HepG2 (cell line): ENCODE data around the gene RPGRIP1. TPM values are rescaled to one million over a fixed set of nuclear protein-coding genes. Genes with fewer than 3 reads are reported as not detected.

Source experiments
- ATAC-seq: fragments of 200-7000 bp; cut with Tn5 transposase; 3 replicates; pipeline ENCODE4 v1.9.1; 2020; ENCODE audit warnings: mild to moderate bottlenecking, moderate library complexity
- BruUV-seq: library from RNA; stranded (reverse); fragments of 400-500 nt; replicated peaks from 2 replicates; lab custom pipeline; 2021; lab: Mats Ljungman, UMichigan
- CTCF ChIA-PET: fragments of 300-600 bp; formaldehyde crosslinking; extraction: SDS; loops from one replicate; lab custom pipeline; 2021; ENCODE audit warnings: low total read pairs, inconsistent platforms, low intra/inter-chr PET ratio; lab: Yijun Ruan, JAX
- POLR2A ChIA-PET: fragments of 350-600 bp; sonication (Branson Sonifier 250); formaldehyde crosslinking; loops from one replicate; lab custom pipeline; 2020; ENCODE audit warnings: antibody characterized with exemption, inconsistent platforms; lab: Yijun Ruan, JAX
- DNase-seq: peaks from one replicate; pipeline ENCODE4 v3.0.0-alpha.2; 2015; ENCODE audit warnings: low spot score
- FAIRE-seq: peaks from 3 replicates; lab custom pipeline; 2011; peaks lifted over from hg19 to GRCh38; lab: Jason Lieb, UNC
- H2AFZ ChIP-seq: one replicate; pipeline ENCODE4 v1.6.1; 2011; ENCODE audit warnings: low read length, inconsistent platforms
- H3K27ac ChIP-seq: fragments of 300-600 bp; 3 replicates; pipeline ENCODE4 v1.8.0; 2011; ENCODE audit warnings: mixed run types, mild to moderate bottlenecking, mixed read lengths, low read length, inconsistent platforms; ENCODE audit not compliant: insufficient read depth; ENCODE audit errors: extremely low read length
- H3K27me3 ChIP-seq, 2 experiments: fragments of 200-600 bp in 1 of 2; 2 replicates in 1 of 2; 3 replicates in 1 of 2; pipeline versions ENCODE4 v1.6.0 to v1.8.0; 2011; ENCODE audit warnings: low read length in 2 of 2, mild to moderate bottlenecking in 2 of 2, moderate library complexity in 2 of 2, inconsistent platforms in 1 of 2; ENCODE audit not compliant: insufficient read depth in 2 of 2, control insufficient read depth in 1 of 2
- H3K36me3 ChIP-seq, 2 experiments: fragments of 200-600 bp in 1 of 2; replicated peaks in 1 of 2; 2 replicates in 1 of 2; 3 replicates in 1 of 2; pipeline versions ENCODE4 v1.5.1 to v1.8.0; 2011; ENCODE audit warnings: low read length in 2 of 2, inconsistent platforms in 1 of 2; ENCODE audit not compliant: insufficient read depth in 2 of 2, control insufficient read depth in 1 of 2
- H3K4me1 ChIP-seq: 2 replicates; pipeline ENCODE4 v1.5.1; 2012; ENCODE audit warnings: low read length, inconsistent platforms; ENCODE audit not compliant: insufficient read depth
- H3K4me2 ChIP-seq: 2 replicates; pipeline ENCODE4 v1.6.0; 2011; ENCODE audit warnings: low read depth, low read length, inconsistent platforms
- H3K4me3 ChIP-seq, 3 experiments: fragments of 200-600 bp in 1 of 3; sonication (generic), shearing (Covaris generic) in 1 of 3; replicated peaks in 1 of 3; 2 replicates each; pipeline ENCODE4 v1.5.1; 2011 to 2016; ENCODE audit warnings: low read length in 3 of 3, inconsistent platforms in 2 of 3, low read depth in 2 of 3, mild to moderate bottlenecking in 2 of 3, control low read depth in 1 of 3, mixed read lengths in 1 of 3; ENCODE audit not compliant: insufficient read depth in 1 of 3
- H3K79me2 ChIP-seq: one replicate; pipeline ENCODE4 v1.6.1; 2011; ENCODE audit warnings: low read length, inconsistent platforms; ENCODE audit not compliant: insufficient read depth
- H3K9ac ChIP-seq: 2 replicates; pipeline ENCODE4 v1.6.0; 2011; ENCODE audit warnings: mild to moderate bottlenecking, low read depth, low read length, inconsistent platforms; ENCODE audit not compliant: insufficient read depth
- H3K9me3 ChIP-seq: 2 replicates; pipeline ENCODE4 v1.5.1; 2012; ENCODE audit warnings: mild to moderate bottlenecking, low read length
- H4K20me1 ChIP-seq: 2 replicates; pipeline ENCODE4 v1.6.0; 2011; ENCODE audit warnings: inconsistent platforms, mild to moderate bottlenecking, low read length, moderate library complexity; ENCODE audit not compliant: insufficient read depth
- GABPA ChIP-seq, 2 experiments: IDR thresholded peaks; 2 replicates each; pipeline ENCODE4 v1.6.1; 2011 to 2016; ENCODE audit warnings: low read depth in 2 of 2, low read length in 1 of 2, missing biosample characterization in 1 of 2, missing genetic modification characterization in 1 of 2
- GATAD2A ChIP-seq: IDR thresholded peaks from 2 replicates; pipeline ENCODE4 v1.6.1; 2016
- MATR3 ChIP-seq: sonication (generic); formaldehyde crosslinking; IDR thresholded peaks from 2 replicates; pipeline ENCODE4 v1.4.0; 2020; ENCODE audit warnings: missing genetic modification reagents
- POLR2A ChIP-seq, 2 experiments: IDR thresholded peaks; 2 replicates each; pipeline ENCODE4 v1.6.1; 2011; ENCODE audit warnings: low read depth in 2 of 2, low read length in 2 of 2, mild to moderate bottlenecking in 1 of 2, moderate library complexity in 1 of 2; ENCODE audit not compliant: insufficient read depth in 1 of 2
- WGBS: methylation state at CpG from one replicate; pipeline ENCODE4 v1.1.6; 2017; ENCODE audit warnings: low lambda C conversion rate; 5-methylcytosine and 5-hydroxymethylcytosine counted together
- in situ Hi-C: cut with HindIII; loops from 2 replicates; pipeline ENCODE4 v1.10.0; 2017; ENCODE audit warnings: low pct_unique_long_range_greater_than_20kb; ENCODE audit not compliant: extremely low pct_ligation_motif_present
- intact Hi-C: fragments of 100-400 bp; cut with micrococcal nuclease; formaldehyde crosslinking; loops from one replicate; pipeline ENCODE4 v1.10.0; 2022; ENCODE audit not compliant: unreplicated experiment
- polyA plus RNA-seq, 8 experiments: library from polyadenylated mRNA; depleted of rRNA in 3 of 8; stranded (reverse) in 7 of 8; unstranded in 1 of 8; fragments of >200 nt; fragmentation: Illumina TruSeq in 4 of 8; extraction: Trizol in 4 of 8; gene quantifications; 2 replicates each; pipeline versions ENCODE4 v1.2.1 to v1.2.3, GENCODE V29; 2011 to 2016; ENCODE audit warnings: low read depth in 4 of 8, missing spikeins in 1 of 8, mixed read lengths in 1 of 8; ENCODE audit not compliant: insufficient read depth in 1 of 8
- total RNA-seq, 5 experiments: library from RNA; depleted of rRNA; stranded (reverse); fragments of >200 nt; fragmentation: Illumina TruSeq; extraction: Trizol; gene quantifications; 2 replicates each; pipeline ENCODE4 v1.2.3, GENCODE V29; 2016; ENCODE audit warnings: low read depth in 1 of 5
- TF ChIP-seq, protein P1 (sequence below): sonication (generic); formaldehyde crosslinking; IDR thresholded peaks from 2 replicates; pipeline ENCODE4 v1.4.0; 2020; ENCODE audit warnings: missing genetic modification reagents
- TF ChIP-seq, protein P2 (sequence below): sonication (generic); formaldehyde crosslinking; IDR thresholded peaks from 2 replicates; pipeline ENCODE4 v1.5.0; 2020; ENCODE audit warnings: mild to moderate bottlenecking, missing genetic modification reagents

Gene RPGRIP1
- total and polyA plus RNA-seq, 2 of the 13 experiments (the other 11 are each of a cell fraction or from before 2014, with no cell fraction given): 0.13 to 1.1 TPM

DNA sequence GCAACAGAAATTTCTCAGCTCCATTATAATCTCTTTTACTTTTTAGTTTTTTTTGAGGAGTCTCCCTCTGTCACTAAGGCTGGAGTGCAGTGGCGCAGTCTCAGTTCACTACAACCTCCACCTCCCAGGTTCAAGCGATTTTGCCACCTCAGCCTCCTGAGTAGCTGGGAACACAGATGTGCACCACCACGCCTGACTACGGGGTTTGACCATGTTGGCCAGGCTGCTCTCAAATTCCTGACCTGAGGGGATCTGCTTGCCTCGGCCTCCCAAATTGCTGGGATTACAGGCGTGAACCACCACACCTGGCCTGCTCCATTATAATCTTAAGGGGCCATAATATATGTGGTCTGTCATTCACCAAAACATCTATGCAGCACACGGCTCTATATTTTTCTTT is 34.1 kb upstream of the RPGRIP1 start (continued):
- TF ChIP-seq, protein P1, sequence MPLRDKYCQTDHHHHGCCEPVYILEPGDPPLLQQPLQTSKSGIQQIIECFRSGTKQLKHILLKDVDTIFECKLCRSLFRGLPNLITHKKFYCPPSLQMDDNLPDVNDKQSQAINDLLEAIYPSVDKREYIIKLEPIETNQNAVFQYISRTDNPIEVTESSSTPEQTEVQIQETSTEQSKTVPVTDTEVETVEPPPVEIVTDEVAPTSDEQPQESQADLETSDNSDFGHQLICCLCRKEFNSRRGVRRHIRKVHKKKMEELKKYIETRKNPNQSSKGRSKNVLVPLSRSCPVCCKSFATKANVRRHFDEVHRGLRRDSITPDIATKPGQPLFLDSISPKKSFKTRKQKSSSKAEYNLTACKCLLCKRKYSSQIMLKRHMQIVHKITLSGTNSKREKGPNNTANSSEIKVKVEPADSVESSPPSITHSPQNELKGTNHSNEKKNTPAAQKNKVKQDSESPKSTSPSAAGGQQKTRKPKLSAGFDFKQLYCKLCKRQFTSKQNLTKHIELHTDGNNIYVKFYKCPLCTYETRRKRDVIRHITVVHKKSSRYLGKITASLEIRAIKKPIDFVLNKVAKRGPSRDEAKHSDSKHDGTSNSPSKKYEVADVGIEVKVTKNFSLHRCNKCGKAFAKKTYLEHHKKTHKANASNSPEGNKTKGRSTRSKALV (CRISPR knock-in tag): no peak
- TF ChIP-seq MATR3 (CRISPR knock-in tag): no peak
- TF ChIP-seq, all 625 proteins: peak for 10

DNA sequence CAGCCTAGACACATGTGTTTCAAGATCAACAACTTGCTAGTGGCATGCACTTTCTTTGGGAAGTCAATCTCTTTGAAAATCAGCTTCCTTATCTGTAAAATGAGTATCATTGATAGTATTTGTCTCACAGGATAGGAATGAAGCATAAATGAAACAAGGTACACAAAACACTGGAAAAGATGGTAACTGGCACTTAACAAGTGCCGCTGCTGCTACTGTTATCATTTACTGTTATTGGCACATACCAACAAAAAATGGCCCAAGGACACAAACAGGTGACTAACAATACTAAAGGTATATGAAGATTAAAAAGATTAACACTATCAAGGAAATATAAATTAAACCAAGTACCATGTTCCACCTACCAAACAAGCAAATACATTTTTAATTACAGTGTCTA is 31.5 kb upstream of the RPGRIP1 start:
- 98% methylated on average over 1 of the region's 1 CpG for WGBS
- in situ Hi-C loops: no loop called here
- ATAC-seq (no peak), DNase-seq (no peak), FAIRE-seq (no peak)
- TF ChIP-seq, protein P2, sequence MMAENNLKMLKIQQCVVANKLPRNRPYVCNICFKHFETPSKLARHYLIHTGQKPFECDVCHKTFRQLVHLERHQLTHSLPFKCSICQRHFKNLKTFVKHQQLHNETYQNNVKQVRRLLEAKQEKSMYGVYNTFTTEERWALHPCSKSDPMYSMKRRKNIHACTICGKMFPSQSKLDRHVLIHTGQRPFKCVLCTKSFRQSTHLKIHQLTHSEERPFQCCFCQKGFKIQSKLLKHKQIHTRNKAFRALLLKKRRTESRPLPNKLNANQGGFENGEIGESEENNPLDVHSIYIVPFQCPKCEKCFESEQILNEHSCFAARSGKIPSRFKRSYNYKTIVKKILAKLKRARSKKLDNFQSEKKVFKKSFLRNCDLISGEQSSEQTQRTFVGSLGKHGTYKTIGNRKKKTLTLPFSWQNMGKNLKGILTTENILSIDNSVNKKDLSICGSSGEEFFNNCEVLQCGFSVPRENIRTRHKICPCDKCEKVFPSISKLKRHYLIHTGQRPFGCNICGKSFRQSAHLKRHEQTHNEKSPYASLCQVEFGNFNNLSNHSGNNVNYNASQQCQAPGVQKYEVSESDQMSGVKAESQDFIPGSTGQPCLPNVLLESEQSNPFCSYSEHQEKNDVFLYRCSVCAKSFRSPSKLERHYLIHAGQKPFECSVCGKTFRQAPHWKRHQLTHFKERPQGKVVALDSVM: no peak
- TF ChIP-seq GATAD2A (CRISPR knock-in tag): 0 out of 2 replicates have a peak, but pooled peaks have one; percentile 6
- 0 out of 4 replicates have a peak, but pooled peaks of 1 of the 2 experiments have one; percentile 17 for TF ChIP-seq POLR2A (IDR thresholded peaks at IDR 0.05; ENCODE audit: insufficient read depth in 1 of 2, low read depth in 2 of 2, low read length in 2 of 2)
- no peak for TF ChIP-seq GABPA (IDR thresholded peaks at IDR 0.05; ENCODE audit: low read depth, low read length)
- TF ChIP-seq GABPA (CRISPR knock-in tag; IDR thresholded peaks at IDR 0.05; ENCODE audit: low read depth): 0 out of 2 replicates have a peak, but pooled peaks have one; percentile 20
- intact Hi-C loops: no loop called here
- H3K4me3 ChIP-seq: no peak overlapping the region
- POLR2A ChIA-PET: interaction anchor here (1.0 to 5.9 kb wide), 3 partner anchors 8 to 17 kb away, joined by 3 to 41 read pairs (median 24); no protein-coding TSS in a partner anchor
- no peak overlapping the region for H3K27ac ChIP-seq
- H2AFZ ChIP-seq: no peak overlapping the region
- H4K20me1 ChIP-seq: peaks cover 98% of the 10 kb centered on the region
- CTCF ChIA-PET: no interaction called here
- peaks cover 27 to 86% of the 10 kb centered on the region in 2 experiments for H3K36me3 ChIP-seq
- H3K79me2 ChIP-seq: peaks cover 99% of the 10 kb centered on the region
- no peaks in the 10 kb centered on the region for H3K9me3 ChIP-seq
- no peak overlapping the region for H3K9ac ChIP-seq
- H3K4me1 ChIP-seq: peaks cover 53% of the 10 kb centered on the region
- H3K27me3 ChIP-seq: no peaks in the 10 kb centered on the region; a peak in 1 of 5 replicates
- no peak overlapping the region for H3K4me2 ChIP-seq
- no TSS peak for BruUV-seq
